Middle frontal gyrus (tissue), 1 donor: Measurements from ENCODE around the gene TRIM65.

Source experiments
- DNase-seq: peaks from one replicate; pipeline ENCODE4 v3.0.0-alpha.2; 2015; ENCODE audit warnings: low spot score; ENCODE audit errors: extremely low spot score

TRIM65 gene

GRCh38 chr17:75839942-75840798 is 56.6 kb downstream of the TRIM65 start:
- DNase-seq: no peak
